HUES64 (cell line): ENCODE measurements around the gene GON4L.
"Not testable (repeated sequence)": the region's sequence is repeated elsewhere in the genome, so short reads cannot be mapped to it uniquely, and the experiment has no call there.

Experiments
- H3K27ac ChIP-seq: 2 replicates; pipeline ENCODE4 v1.7.0; 2013; ENCODE audit warnings: low read depth, low read length, inconsistent platforms
- H3K27me3 ChIP-seq: 2 replicates; pipeline ENCODE4 v1.6.1; 2013; ENCODE audit warnings: mild to moderate bottlenecking, low read length; ENCODE audit not compliant: insufficient read depth
- H3K36me3 ChIP-seq: 2 replicates; pipeline ENCODE4 v1.6.1; 2013; ENCODE audit warnings: mild to moderate bottlenecking, low read length; ENCODE audit not compliant: insufficient read depth
- H3K4me1 ChIP-seq: 2 replicates; pipeline ENCODE4 v1.6.1; 2013; ENCODE audit warnings: mild to moderate bottlenecking, low read length, moderate library complexity; ENCODE audit not compliant: insufficient read depth
- H3K4me3 ChIP-seq: 2 replicates; pipeline ENCODE4 v1.5.1; 2013; ENCODE audit warnings: mild to moderate bottlenecking, low read length, moderate library complexity
- H3K9ac ChIP-seq: 2 replicates; pipeline ENCODE4 v1.6.1; 2013; ENCODE audit warnings: mild to moderate bottlenecking, low read depth, low read length
- H3K9me3 ChIP-seq: 2 replicates; pipeline ENCODE4 v1.6.1; 2013; ENCODE audit warnings: low read depth, low read length; ENCODE audit not compliant: insufficient read depth
- WGBS: fragments of 150-250, 120-280 bp; methylation state at CpG from one replicate; pipeline ENCODE4 v1.1.7; 2013; ENCODE audit warnings: missing lambda C conversion rate; 5-methylcytosine and 5-hydroxymethylcytosine counted together

Gene GON4L

DNA sequence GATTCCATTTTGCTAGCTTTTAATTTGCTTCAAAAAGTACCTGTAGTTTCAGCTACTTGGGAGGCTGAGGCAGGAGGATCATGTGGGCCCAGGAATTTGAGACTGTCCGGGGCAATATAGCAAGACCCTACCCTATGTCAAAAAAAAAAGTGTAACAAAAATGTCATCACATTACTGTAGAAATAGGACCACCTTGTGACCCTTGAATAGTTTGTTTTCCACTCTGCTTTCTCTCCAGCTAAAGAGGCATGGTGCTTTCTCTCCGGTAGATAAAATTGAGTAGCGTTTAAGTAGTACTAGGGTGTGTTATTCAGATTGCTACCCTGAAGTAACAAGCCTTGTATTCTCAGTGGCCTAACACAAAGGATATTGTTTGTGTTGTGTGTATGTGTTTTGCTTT lies 144.4 kb downstream of the GON4L start:
- peaks cover 55% of the 10 kb centered on the region for H3K36me3 ChIP-seq
- not testable (repeated sequence) for H3K9ac ChIP-seq, H3K27me3 ChIP-seq, H3K9me3 ChIP-seq, H3K4me3 ChIP-seq, H3K4me1 ChIP-seq, H3K27ac ChIP-seq
- 91% methylated on average over 3 of the region's 3 CpGs for WGBS

DNA sequence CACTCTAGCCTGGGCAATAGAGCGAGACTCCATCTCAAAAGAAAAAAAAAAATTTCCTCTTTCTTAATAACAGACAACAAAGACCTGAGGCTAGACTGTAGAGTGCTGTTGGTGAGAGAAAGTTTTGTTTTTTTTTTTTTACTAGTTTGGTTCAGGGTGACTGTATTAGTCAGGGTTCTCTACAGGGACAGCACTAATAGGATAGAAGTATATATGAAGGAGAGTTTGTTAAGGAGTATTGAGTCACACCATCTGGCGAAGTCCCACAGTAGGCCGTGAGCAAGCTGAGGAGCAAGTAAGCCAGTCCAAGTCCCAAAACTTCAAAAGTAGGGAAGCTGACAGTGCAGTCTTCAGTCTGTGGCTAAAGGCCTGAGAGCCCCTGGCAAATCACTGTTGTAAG lies 145.6 kb downstream of the GON4L start:
- no CpG with 5 or more reads among the region's 3 CpGs for WGBS

DNA sequence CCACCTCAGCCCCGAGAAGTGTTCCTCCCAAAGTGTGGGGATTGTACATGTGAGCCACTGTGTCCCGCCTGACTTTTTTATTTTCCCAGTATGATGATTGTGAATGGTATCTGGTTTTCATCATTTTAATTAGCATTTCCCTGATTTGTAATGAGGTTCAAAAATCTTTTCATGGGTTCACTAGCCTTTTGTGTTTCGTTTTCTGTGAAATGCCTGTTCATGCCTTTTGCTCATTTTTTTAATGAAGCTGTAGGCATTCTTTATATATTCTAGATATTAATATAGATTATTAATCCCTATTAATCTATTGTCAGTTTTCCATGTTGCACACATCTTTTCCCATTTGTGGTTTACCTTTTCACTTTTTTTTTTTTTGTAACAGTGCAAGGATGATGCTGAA lies 147.6 kb downstream of the GON4L start:
- H3K4me3 ChIP-seq, result no peak overlapping the region
- no peak overlapping the region for H3K27ac ChIP-seq
- no peaks in the 10 kb centered on the region for H3K27me3 ChIP-seq
- H3K36me3 ChIP-seq, result peaks cover 37% of the 10 kb centered on the region
- no peak overlapping the region for H3K9ac ChIP-seq
- H3K9me3 ChIP-seq, result no peaks in the 10 kb centered on the region
- WGBS, result 100% methylated on average over 3 of the region's 3 CpGs
- H3K4me1 ChIP-seq, result no peaks in the 10 kb centered on the region

More for the DNA sequence above, 145.6 kb downstream of the GON4L start:
- not testable (repeated sequence) for H3K9me3 ChIP-seq, H3K9ac ChIP-seq, H3K27ac ChIP-seq, H3K27me3 ChIP-seq, H3K4me3 ChIP-seq, H3K4me1 ChIP-seq
- H3K36me3 ChIP-seq, result peaks cover 47% of the 10 kb centered on the region

DNA sequence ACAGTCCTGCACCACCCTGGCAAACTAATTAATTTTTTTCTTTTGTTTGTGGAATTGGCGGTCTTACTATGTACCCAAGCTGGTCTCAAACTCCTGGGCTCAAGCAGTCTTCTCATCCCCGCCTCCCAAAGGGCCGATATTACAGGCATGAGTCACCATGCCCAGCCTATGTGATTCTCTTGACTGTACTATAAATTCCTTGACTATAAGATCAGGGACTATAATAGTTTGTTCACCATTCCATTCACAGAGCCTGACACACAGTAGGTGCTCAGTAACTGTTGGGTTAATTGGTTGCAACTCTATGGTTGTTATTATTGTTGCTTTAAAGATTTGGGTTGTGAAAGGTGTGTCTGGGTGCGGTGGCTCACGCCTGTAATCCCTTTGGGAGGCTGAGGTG lies 150.9 kb downstream of the GON4L start:
- no peaks in the 10 kb centered on the region for H3K27me3 ChIP-seq
- H3K27ac ChIP-seq, result no peak overlapping the region
- WGBS, result 97% methylated on average over 5 of the region's 5 CpGs

DNA sequence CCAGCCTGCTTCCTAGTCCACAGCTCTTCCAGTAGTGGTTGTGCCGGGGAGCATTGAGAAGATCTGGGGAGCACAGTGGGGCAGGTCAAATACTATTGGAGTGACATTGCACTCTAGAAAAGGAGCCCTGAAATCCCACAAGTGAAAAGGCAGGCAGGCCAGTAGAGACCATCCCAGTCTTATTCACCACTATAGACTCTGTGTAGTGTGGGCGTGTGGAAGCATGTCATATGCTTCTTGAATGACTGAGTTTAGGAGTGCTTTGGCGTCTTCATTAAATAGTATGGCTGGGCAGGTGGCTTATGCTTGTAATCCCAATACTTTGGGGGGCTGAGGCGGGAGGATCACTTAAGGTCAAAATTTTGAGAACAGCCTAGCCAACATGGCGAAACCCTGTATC lies 152.6 kb downstream of the GON4L start:
- H3K36me3 ChIP-seq, H3K9me3 ChIP-seq, H3K4me3 ChIP-seq, H3K4me1 ChIP-seq, H3K27ac ChIP-seq, H3K9ac ChIP-seq, H3K27me3 ChIP-seq: not testable (repeated sequence)
- 95% methylated on average over 4 of the region's 5 CpGs for WGBS

More for the DNA sequence above, 150.9 kb downstream of the GON4L start:
- no peak overlapping the region for H3K4me3 ChIP-seq
- no peaks in the 10 kb centered on the region for H3K9me3 ChIP-seq
- no peaks in the 10 kb centered on the region for H3K4me1 ChIP-seq
- H3K36me3 ChIP-seq, result peaks cover 13% of the 10 kb centered on the region
- no peak overlapping the region for H3K9ac ChIP-seq

DNA sequence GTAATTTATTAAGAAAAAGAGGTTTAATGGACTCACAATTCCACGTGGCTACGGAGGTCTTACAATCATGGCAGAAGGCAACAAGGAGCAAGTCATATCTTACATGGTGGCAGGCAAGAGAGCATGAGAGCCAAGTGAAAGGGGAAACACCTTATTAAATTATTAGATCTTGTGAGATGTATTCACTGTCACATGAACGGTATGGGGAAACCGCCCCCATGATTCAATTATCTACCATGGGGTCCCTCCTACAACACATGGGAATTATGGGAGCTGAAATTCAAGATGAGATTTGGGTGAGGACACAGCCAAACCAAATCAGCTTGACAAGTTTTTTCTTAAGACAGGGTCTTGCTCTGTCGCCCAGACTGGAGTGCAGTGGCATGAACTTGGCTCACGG lies 153.8 kb downstream of the GON4L start:
- H3K4me3 ChIP-seq, result no peak overlapping the region
- no peaks in the 10 kb centered on the region for H3K9me3 ChIP-seq
- H3K36me3 ChIP-seq, result 0 out of 2 replicates have a peak, but pooled peaks cover 4% of the 10 kb centered on the region
- no peak overlapping the region for H3K27ac ChIP-seq
- 95% methylated on average over 6 of the region's 6 CpGs for WGBS
- H3K27me3 ChIP-seq, result no peaks in the 10 kb centered on the region
- no peaks in the 10 kb centered on the region for H3K4me1 ChIP-seq
- no peak overlapping the region for H3K9ac ChIP-seq

DNA sequence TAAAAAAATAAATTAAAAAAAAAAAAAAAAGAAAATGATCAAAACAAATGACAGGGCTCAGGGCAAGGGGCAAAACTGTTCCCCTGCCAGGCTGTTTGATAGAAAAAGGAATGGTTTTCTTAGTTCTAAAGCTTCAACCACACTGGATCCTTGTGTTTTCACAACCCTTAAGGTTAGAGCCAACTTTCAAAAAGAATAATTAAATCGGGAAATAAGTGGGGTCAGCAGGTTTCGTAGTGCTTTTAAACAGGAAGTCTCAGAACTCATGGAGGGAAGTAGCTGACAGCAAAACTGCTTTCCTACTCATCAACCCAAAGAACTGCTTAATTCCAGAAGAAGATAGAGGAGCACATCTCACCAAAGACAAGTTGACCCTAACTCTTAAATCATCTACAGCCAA lies 155.3 kb downstream of the GON4L start:
- H3K4me1 ChIP-seq, H3K9me3 ChIP-seq, H3K36me3 ChIP-seq, H3K9ac ChIP-seq, H3K27ac ChIP-seq, H3K4me3 ChIP-seq, H3K27me3 ChIP-seq: not testable (repeated sequence)
- 100% methylated on average over 1 of the region's 2 CpGs for WGBS
